Body of pancreas (tissue), 4 donors: Measurements from ENCODE around the gene ANTKMT.

Source experiments
- POLR2A ChIP-seq, 3 donors: fragments of 450-650 bp; IDR thresholded peaks; one replicate each; pipeline ENCODE4 v1.6.1; 2016; ENCODE audit warnings: antibody characterized with exemption in 3 of 3, mild to moderate bottlenecking in 2 of 3
- TF ChIP-seq, protein P1 (sequence below), 7 experiments: fragments of 450-650 bp in 4 of 7; fragments of 200-600 bp in 3 of 7; sonication (generic) in 3 of 7; IDR thresholded peaks; one replicate each; pipeline ENCODE4 v1.5.1; 2016 to 2019; ENCODE audit warnings: antibody characterized with exemption in 7 of 7

DNA sequence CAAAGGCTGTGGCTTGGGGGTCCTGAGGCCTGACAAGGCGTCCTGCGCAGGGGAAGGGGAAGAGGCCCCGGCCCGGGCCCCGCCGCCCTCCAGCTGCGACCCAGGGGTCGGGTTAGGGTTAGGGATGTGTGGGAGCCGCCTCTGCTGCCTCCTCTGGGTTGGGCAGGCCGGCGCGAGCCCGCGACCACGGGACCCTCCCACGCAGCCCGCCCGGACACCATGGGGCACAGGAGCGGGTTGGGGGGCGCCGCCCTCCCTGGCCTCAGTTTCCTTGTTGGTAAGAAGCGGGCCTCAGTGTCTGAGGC is 19.5 kb downstream of the ANTKMT start:
- no peak for TF ChIP-seq POLR2A (IDR thresholded peaks at IDR 0.05)
- TF ChIP-seq, protein P1, sequence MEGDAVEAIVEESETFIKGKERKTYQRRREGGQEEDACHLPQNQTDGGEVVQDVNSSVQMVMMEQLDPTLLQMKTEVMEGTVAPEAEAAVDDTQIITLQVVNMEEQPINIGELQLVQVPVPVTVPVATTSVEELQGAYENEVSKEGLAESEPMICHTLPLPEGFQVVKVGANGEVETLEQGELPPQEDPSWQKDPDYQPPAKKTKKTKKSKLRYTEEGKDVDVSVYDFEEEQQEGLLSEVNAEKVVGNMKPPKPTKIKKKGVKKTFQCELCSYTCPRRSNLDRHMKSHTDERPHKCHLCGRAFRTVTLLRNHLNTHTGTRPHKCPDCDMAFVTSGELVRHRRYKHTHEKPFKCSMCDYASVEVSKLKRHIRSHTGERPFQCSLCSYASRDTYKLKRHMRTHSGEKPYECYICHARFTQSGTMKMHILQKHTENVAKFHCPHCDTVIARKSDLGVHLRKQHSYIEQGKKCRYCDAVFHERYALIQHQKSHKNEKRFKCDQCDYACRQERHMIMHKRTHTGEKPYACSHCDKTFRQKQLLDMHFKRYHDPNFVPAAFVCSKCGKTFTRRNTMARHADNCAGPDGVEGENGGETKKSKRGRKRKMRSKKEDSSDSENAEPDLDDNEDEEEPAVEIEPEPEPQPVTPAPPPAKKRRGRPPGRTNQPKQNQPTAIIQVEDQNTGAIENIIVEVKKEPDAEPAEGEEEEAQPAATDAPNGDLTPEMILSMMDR (IDR thresholded peaks at IDR 0.05) = no peak
